Measurements from ENCODE around the gene IRF1.
"Not testable (repeated sequence)": the region's sequence is repeated elsewhere in the genome, so short reads cannot be mapped to it uniquely, and the experiment has no call there.

The IRF1 gene

DNA sequence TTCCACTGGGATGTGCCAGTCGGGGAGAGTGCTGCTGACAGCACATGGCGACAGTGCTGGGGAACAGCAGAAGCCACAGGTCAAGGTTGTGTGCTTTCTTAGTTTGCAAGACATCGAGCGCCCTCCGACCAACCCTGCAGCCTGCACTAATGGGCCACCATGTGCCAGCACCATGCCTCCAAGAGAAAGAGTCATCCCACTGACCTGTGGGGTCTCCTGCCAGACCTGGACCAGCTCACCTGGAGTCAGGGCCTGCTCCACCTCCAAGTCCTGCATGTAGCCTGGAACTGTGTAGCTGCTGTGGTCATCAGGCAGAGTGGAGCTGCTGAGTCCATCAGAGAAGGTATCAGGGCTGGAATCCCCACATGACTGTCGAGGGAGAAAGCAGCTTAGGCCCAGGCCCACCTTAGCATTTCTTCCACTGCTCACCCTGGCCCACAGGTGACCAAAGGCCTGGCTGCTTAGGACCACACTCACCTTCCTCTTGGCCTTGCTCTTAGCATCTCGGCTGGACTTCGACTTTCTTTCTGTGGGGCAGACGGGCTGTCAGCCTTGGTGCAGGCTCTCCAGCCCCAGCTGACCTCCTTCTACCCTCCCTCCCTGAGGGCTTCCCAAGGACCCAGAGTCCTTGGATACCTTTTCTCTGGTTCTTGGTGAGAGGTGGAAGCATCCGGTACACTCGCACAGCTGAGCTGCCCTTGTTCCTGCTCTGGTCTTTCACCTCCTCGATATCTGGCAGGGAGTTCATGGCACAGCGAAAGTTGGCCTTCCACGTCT is 4.1 kb downstream of the IRF1 start:
- DNase-seq, result no peak

- DNase-seq, result no peak
Measured at GRCh38 chr5:132485641-132486317, 4.8 kb downstream of the IRF1 start.

- DNase-seq, result not testable (repeated sequence)
Measured at GRCh38 chr5:132484876-132485640, 5.5 kb downstream of the IRF1 start.

GRCh38 chr5:132484391-132484725 is 6.2 kb downstream of the IRF1 start:
- no peak for DNase-seq

DNA sequence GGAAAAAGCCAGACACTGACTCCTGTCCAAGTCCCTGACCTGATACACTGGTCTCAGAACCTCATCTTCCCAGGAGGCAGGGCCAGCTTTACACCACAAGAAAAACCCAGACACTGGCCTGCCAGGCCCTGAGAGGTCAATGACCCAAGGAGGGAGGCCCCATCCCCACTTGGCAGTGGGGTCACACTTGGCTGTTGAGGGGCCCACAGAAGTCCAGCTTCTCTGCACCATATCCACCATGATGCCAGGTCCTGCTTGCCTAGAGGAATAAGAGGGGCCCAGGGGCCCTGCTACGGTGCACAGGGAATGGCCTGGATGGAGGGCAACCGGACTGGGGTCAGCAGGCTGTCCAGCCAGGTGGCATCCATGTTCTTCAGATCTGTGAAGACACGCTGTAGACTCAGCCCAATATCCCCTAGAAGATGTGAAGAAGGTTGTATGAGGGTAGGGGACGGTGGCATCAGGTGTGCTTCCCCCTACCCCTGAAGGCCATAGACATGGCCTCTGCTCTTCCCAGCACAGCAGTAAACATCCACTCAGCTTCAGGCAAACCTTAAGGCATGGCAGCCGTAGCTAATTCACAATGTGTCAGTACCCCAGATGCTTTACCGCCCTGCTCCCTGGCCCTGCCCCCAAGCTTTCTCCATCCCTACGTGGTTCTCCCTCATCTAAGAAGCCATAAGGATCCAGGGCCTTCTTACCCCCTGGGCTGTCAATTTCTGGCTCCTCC is 6.7 kb downstream of the IRF1 start:
- DNase-seq, result no peak

- DNase-seq, result no peak
Measured at GRCh38 chr5:132483101-132483500, 7.5 kb downstream of the IRF1 start.

- no peak for DNase-seq
Measured at GRCh38 chr5:132481596-132482211, 8.9 kb downstream of the IRF1 start.

- DNase-seq, result no peak
Measured at GRCh38 chr5:132480893-132481595, 9.5 kb downstream of the IRF1 start.

GRCh38 chr5:132480546-132480892 is 10.1 kb downstream of the IRF1 start:
- DNase-seq, result no peak

- no peak for DNase-seq
Measured at GRCh38 chr5:132480042-132480441, 10.5 kb downstream of the IRF1 start.

GRCh38 chr5:132479111-132479951 is 11.2 kb downstream of the IRF1 start:
- no peak for DNase-seq

DNA sequence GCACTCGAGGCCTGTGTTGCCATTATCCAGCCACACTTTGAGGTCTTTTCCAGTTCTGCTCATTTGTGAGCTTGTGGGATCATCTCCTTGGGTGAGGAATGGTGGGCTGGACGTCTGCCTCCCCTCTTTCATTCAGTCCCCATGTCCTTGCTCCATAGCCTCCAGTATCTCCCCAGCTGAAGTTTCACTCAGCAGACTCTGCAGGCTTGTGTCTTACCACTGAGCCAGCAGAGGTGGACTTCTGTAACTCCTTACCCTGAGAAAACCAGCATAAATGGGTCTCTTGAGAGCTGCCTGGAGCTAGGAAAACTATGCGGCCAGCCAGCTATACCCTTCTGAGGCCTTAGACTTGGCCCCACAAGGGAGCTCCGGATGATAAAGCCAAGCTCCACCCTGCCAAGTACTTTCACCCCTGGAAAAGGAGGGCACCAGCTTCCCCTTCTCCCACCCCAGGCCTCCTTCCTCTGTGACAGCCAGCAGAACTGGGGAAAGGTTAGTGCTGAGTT is 12.2 kb downstream of the IRF1 start:
- DNase-seq, result no peak

- DNase-seq, result no peak
Measured at GRCh38 chr5:132477784-132478365, 12.7 kb downstream of the IRF1 start.

DNA sequence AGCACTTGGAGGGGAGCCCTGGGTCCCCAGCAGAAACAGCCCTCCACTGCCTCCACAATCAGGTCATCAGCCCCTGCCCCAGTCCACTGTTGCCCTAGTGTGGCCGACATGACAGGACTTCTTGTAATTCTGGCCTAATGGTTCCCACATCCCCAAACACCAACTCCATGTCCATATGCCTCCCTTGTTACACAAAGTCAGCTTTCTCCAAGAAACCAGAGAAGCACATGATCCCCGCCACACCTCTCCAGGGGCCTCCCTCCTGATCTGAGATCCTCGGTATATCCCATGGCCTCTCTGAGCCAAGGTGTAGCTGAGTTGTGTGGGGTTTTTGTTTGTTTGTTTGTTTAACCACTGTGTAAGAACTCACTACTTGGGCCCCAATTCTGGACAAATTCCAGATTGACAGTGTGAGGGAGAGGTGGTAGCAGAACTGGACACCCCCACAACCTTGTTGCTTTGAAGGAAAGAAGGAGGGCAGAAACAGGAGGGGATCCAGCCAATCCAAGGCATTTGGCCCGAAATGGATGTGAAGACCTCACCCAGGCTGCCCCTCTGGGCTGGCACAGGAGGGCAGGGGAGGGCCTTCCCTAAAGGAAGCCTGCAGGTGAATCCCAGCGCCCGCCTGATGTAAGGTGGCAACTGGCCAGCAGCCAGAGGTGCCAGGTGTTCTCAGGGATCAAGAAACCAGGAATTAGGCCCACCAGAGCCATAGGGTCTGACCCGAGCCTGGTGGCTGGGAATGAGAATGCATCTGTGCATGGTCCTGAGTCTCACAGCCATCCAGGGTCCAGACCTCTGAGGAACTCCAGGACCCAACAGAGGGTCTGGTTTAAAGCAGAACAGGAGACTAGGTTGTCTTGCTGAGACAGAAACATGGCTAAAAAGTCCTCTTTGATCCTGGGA is 13.4 kb downstream of the IRF1 start:
- DNase-seq, result no peak

- no peak for DNase-seq
Measured at GRCh38 chr5:132475987-132476875, 14.3 kb downstream of the IRF1 start.

DNA sequence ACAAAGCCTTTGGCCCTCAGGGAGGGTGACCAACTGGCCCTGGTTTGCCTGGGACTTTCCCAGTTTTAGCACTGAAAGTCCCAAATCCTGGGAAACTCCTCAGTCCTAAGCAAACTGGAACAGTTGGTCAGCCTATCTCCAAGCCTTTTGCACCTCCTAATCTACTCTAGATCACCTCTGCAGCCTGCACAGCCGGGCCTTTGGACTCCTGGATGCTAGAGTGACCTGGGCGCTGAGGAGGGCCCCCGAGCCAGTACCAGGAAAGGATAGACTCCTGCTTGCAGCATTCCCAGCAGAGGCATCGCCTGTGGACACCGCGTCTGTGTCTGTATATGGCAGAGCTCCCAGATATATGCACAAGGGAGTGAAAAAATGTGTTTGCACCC is 15.1 kb downstream of the IRF1 start:
- no peak for DNase-seq

GRCh38 chr5:132474881-132475496 is 15.6 kb downstream of the IRF1 start:
- no peak for DNase-seq

DNA sequence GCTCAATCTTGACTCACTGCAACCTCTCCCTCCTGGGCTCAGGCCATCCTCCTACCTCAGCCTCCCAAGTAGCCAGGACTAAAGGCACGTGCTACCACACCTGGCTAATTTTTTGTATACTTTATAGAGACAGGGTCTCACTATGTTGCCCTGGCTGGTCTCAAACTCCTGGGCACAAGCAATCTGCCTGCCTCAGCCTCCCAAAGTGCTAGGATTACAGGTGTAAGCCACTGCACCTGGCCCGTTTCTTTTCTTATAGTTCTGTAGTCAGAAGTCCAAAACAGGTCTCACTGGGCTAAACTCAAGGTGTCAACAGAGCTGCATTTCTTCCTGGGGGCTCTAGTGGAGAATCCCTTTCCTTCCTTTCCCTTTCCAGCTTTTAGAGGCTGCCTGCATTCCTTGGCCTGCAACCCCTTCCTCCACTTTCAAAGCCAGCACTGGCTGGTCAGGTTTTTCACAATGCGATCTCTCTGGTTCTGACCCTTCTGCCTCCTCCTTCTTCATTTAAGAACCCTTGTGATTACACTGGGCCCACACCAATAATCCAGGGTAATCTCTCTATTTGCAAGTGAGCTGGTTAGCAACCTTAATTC is 16.3 kb downstream of the IRF1 start:
- DNase-seq, result no peak
